Thyroid gland (tissue), 4 donors: ENCODE data around the gene WNT10A. TPM values are rescaled to one million over a fixed set of nuclear protein-coding genes. Genes with fewer than 3 reads are reported as not detected.

ENCODE experiments used
- DNase-seq, 2 donors: peaks; one replicate each; pipeline ENCODE4 v3.0.0-alpha.2; 2019
- H3K27ac ChIP-seq, 3 donors: fragments of 200-600 bp; sonication (generic); 1 replicate in 2 of 3; 2 replicates in 1 of 3; pipeline ENCODE4 v1.5.1; 2016 to 2019; ENCODE audit warnings: mild to moderate bottlenecking in 1 of 3, moderate library complexity in 1 of 3
- H3K27me3 ChIP-seq: fragments of 200-600 bp; sonication (generic); one replicate; pipeline ENCODE4 v1.5.1; 2019
- H3K36me3 ChIP-seq, 2 donors: fragments of 200-600 bp; sonication (generic); one replicate each; pipeline ENCODE4 v1.5.1; 2016 to 2019
- H3K4me1 ChIP-seq, 2 donors: fragments of 200-600 bp; sonication (generic); one replicate each; pipeline ENCODE4 v1.5.1; 2017 to 2019
- H3K4me3 ChIP-seq, 3 donors: fragments of 200-600 bp; sonication (generic); replicated peaks in 1 of 3; 1 replicate in 2 of 3; 2 replicates in 1 of 3; pipeline ENCODE4 v1.5.1; 2016; ENCODE audit warnings: mild to moderate bottlenecking in 1 of 3
- H3K9me3 ChIP-seq: fragments of 200-600 bp; sonication (generic); one replicate; pipeline ENCODE4 v1.5.1; 2017
- POLR2A ChIP-seq, 2 donors: fragments of 450-650 bp; IDR thresholded peaks; one replicate each; pipeline ENCODE4 v1.6.1; 2017; ENCODE audit warnings: antibody characterized with exemption in 2 of 2, mild to moderate bottlenecking in 2 of 2, moderate library complexity in 1 of 2
- WGBS, 2 donors: methylation state at CpG; one replicate each; pipeline ENCODE4 v1.1.5; 2017; 5-methylcytosine and 5-hydroxymethylcytosine counted together
- intact Hi-C: fragments of 100-400 bp; cut with DNase I; formaldehyde crosslinking; loops from one replicate; pipeline ENCODE4 v1.15.1; 2023
- total RNA-seq, 4 donors: library from RNA; depleted of rRNA; stranded (reverse); fragments of >200 nt; gene quantifications; one replicate each; pipeline ENCODE4 v1.2.3, GENCODE V29; 2016
- TF ChIP-seq, protein P1 (sequence below), 6 experiments: fragments of 200-600 bp in 3 of 6; fragments of 450-650 bp in 3 of 6; sonication (generic) in 3 of 6; IDR thresholded peaks; one replicate each; pipeline ENCODE4 v1.5.1; 2016 to 2019; ENCODE audit warnings: antibody characterized with exemption in 6 of 6, mild to moderate bottlenecking in 2 of 6, inconsistent platforms in 1 of 6, moderate library complexity in 1 of 6

Gene WNT10A
- total RNA-seq, 4 donors from 2014 or later, result 0.20 TPM; not detected in 3

DNA sequence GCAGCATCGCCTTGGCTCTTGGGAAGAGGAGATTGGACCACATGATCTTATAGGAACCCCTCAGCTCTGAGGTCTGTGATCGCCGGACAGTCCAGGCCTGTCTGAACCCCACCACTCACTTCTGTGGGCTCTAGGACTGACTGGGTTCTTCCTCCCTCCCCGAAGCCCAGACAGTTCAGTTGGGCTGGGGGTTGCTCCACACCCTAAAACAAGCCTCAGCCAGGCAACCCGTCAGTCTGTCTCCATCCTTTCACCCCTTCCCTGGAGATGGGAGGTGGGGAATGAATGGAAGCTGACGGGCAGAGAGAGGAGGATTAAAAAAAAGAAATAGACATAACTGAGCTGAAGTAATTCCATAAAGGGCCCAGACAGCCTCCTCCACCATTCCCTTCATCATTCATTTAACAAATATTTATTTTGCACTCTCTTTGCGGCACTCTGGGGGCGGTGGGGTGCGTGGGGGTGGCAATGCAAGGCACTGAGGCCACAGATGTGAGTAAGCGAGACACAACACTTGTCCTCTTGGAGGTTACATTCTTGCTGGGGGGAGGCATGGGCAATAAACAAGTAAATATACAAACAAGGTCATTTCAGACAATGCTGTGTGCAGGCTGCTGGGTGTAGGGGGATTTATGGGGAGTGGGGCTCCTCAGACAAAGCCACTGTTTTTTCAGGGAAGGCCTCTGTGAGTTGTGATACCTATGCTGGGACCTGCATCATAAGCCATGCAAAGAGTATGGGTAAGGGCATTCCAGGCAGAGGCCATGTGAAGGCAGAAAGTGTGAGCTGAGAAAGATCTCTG lies 12.9 kb downstream of the WNT10A start:
- Histone ChIP-seq H3K27me3 (peaks cover 40% of the 10 kb centered on the region), H3K4me1 (peaks cover 6 to 24% of the 10 kb centered on the region in 2 donors), H3K9me3 (no peaks in the 10 kb centered on the region), H3K27ac (no peak overlapping the region), H3K36me3 (no peaks in the 10 kb centered on the region), H3K4me3 (peak overlapping the region in 1 of 3 donors; percentile 17)
- 22 to 24% methylated on average over 9 of the region's 10 CpGs for WGBS, 2 donors
- intact Hi-C loops, result no loop called here
- DNase-seq, result no peak
- TF ChIP-seq, protein P1, sequence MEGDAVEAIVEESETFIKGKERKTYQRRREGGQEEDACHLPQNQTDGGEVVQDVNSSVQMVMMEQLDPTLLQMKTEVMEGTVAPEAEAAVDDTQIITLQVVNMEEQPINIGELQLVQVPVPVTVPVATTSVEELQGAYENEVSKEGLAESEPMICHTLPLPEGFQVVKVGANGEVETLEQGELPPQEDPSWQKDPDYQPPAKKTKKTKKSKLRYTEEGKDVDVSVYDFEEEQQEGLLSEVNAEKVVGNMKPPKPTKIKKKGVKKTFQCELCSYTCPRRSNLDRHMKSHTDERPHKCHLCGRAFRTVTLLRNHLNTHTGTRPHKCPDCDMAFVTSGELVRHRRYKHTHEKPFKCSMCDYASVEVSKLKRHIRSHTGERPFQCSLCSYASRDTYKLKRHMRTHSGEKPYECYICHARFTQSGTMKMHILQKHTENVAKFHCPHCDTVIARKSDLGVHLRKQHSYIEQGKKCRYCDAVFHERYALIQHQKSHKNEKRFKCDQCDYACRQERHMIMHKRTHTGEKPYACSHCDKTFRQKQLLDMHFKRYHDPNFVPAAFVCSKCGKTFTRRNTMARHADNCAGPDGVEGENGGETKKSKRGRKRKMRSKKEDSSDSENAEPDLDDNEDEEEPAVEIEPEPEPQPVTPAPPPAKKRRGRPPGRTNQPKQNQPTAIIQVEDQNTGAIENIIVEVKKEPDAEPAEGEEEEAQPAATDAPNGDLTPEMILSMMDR (IDR thresholded peaks at IDR 0.05), result no peak
- TF ChIP-seq POLR2A (IDR thresholded peaks at IDR 0.05), result no peak

DNA sequence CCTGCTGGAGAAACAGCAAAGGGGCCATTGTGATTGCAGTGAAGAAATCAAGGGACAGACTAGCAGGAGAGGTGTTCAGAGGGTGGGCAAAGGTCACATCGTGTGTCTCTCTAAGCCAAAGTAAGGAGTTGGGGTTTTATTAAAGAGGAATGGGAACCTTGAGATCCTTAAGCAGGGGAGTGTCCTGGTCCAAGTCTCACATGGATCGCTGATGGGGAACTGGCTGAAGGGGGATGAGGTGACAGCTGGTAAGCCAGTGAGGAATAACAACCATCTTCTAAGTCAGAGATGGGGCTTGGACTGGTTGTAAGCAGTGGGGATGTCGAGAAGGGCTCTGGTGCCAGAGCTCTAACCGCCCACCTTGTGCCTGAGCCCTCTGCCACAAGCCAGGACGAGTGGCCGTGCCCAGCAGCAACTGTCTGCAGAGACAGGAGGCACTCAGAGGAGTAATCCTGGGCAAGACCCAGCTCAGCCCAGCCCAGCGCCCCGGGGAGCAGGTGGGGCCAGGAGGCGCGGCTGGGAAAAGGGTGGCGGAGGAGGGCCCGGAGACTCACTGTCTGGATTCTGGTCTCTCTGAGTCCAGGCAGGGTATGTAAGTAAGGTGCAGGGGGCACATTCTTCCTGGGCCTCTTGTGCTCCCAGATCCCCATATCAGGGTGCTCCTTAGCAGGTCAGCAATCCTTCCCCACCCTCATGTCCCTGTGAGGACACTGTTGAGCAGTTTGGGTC lies 13.7 kb downstream of the WNT10A start:
- no peaks in the 10 kb centered on the region for H3K9me3 ChIP-seq
- no peaks in the 10 kb centered on the region for H3K36me3 ChIP-seq
- 30 to 31% methylated on average over 11 to 12 of the region's 12 CpGs for WGBS, 2 donors
- H3K27ac ChIP-seq, result no peak overlapping the region
- no peak overlapping the region for H3K4me3 ChIP-seq
- H3K27me3 ChIP-seq, result peaks cover 47% of the 10 kb centered on the region
- H3K4me1 ChIP-seq, result peaks cover 6 to 24% of the 10 kb centered on the region in 2 donors
- TF ChIP-seq, protein P1 (IDR thresholded peaks at IDR 0.05), result no peak
- no peak for TF ChIP-seq POLR2A (IDR thresholded peaks at IDR 0.05)
- intact Hi-C loops, result no loop called here
- DNase-seq, result no peak

DNA sequence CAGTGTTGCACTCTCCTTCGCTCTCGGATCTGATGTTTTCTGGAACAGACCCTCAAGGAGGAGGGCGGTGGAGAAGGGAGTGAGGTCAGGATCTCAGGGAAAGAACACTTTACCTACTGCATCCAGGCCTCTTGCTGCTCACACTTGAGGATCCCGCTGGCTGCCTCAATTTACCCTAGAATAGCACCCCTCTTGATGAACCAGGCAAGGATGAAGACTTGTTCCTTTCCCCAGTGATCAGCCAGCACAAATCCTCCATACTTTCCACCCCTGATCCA lies 14.2 kb downstream of the WNT10A start:
- Histone ChIP-seq H3K9me3 (no peaks in the 10 kb centered on the region), H3K27ac (no peak overlapping the region), H3K4me1 (peaks cover 6 to 24% of the 10 kb centered on the region in 2 donors), H3K4me3 (no peak overlapping the region), H3K36me3 (no peaks in the 10 kb centered on the region), H3K27me3 (peaks cover 50% of the 10 kb centered on the region)
- 32 to 43% methylated on average over 4 of the region's 4 CpGs for WGBS, 2 donors
- no peak for DNase-seq
- TF ChIP-seq, protein P1 (IDR thresholded peaks at IDR 0.05), result no peak
- TF ChIP-seq POLR2A (IDR thresholded peaks at IDR 0.05), result no peak
- intact Hi-C loops, result no loop called here

DNA sequence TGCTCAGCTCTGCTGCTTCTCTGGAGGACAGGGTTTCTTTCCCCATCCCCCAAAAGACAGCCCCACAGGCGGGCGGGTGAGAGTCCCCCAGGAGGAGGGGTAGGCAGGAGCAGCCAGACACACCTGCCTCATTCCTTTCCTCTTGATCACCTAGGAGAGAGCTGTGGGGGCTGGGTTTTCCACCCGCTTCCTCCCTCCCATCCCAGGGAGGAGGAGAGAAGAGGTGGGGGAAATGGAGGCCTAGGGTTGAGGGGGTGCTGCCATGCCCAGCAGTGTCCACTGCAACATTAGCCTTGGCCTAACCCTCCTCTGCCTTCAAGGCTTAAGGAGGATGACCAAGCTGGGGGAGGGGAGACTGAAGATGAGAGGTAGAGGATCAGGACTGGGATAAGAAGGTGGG lies 14.7 kb downstream of the WNT10A start:
- Histone ChIP-seq H3K4me1 (peaks cover 6 to 24% of the 10 kb centered on the region in 2 donors), H3K27me3 (peaks cover 50% of the 10 kb centered on the region), H3K36me3 (no peaks in the 10 kb centered on the region), H3K4me3 (no peak overlapping the region), H3K9me3 (no peaks in the 10 kb centered on the region), H3K27ac (no peak overlapping the region)
- WGBS, 2 donors, result 29 to 45% methylated on average over 3 of the region's 3 CpGs
- intact Hi-C loops, result no loop called here
- TF ChIP-seq, protein P1 (IDR thresholded peaks at IDR 0.05), result no peak
- DNase-seq, result no peak
